ENCODE results near the gene FRMD6.

DNA sequence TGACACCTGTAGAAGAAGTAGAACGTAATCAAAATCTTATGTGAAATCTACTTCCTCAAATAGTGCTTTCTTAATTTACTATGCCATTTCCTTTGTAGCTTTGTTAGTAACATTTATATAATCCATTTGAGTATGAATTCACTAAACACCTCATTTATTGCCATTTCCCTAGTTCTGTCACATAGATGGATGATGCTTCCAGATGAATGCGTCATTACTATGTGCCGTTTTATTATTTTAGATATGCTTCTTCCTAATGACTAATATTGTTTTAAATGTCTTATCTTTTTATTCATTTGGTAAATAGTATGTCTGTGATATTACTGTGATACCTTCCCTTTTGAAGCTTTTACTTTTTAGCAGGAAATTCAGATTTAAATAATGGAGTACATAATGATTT, 14.4 kb downstream of the FRMD6 start:
- TF ChIP-seq JUNB (IDR thresholded peaks at IDR 0.05; ENCODE audit: unreplicated experiment): no peak
- TF ChIP-seq CREB1 (CRISPR knock-in tag; IDR thresholded peaks at IDR 0.05; ENCODE audit: low read depth): no peak
- TF ChIP-seq, protein P1, sequence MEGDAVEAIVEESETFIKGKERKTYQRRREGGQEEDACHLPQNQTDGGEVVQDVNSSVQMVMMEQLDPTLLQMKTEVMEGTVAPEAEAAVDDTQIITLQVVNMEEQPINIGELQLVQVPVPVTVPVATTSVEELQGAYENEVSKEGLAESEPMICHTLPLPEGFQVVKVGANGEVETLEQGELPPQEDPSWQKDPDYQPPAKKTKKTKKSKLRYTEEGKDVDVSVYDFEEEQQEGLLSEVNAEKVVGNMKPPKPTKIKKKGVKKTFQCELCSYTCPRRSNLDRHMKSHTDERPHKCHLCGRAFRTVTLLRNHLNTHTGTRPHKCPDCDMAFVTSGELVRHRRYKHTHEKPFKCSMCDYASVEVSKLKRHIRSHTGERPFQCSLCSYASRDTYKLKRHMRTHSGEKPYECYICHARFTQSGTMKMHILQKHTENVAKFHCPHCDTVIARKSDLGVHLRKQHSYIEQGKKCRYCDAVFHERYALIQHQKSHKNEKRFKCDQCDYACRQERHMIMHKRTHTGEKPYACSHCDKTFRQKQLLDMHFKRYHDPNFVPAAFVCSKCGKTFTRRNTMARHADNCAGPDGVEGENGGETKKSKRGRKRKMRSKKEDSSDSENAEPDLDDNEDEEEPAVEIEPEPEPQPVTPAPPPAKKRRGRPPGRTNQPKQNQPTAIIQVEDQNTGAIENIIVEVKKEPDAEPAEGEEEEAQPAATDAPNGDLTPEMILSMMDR (conservative IDR thresholded peaks at IDR 0.05; ENCODE audit: low read depth in 2 of 2): no peak
- TF ChIP-seq POLR2AphosphoS5 (IDR thresholded peaks at IDR 0.05; ENCODE audit: low read depth): no peak
- TF ChIP-seq EZH2 (IDR thresholded peaks at IDR 0.05; ENCODE audit: low read depth, unreplicated experiment): no peak
- no peak for TF ChIP-seq EZH2phosphoT487 (IDR thresholded peaks at IDR 0.05; ENCODE audit: unreplicated experiment)
- TF ChIP-seq, protein P2, sequence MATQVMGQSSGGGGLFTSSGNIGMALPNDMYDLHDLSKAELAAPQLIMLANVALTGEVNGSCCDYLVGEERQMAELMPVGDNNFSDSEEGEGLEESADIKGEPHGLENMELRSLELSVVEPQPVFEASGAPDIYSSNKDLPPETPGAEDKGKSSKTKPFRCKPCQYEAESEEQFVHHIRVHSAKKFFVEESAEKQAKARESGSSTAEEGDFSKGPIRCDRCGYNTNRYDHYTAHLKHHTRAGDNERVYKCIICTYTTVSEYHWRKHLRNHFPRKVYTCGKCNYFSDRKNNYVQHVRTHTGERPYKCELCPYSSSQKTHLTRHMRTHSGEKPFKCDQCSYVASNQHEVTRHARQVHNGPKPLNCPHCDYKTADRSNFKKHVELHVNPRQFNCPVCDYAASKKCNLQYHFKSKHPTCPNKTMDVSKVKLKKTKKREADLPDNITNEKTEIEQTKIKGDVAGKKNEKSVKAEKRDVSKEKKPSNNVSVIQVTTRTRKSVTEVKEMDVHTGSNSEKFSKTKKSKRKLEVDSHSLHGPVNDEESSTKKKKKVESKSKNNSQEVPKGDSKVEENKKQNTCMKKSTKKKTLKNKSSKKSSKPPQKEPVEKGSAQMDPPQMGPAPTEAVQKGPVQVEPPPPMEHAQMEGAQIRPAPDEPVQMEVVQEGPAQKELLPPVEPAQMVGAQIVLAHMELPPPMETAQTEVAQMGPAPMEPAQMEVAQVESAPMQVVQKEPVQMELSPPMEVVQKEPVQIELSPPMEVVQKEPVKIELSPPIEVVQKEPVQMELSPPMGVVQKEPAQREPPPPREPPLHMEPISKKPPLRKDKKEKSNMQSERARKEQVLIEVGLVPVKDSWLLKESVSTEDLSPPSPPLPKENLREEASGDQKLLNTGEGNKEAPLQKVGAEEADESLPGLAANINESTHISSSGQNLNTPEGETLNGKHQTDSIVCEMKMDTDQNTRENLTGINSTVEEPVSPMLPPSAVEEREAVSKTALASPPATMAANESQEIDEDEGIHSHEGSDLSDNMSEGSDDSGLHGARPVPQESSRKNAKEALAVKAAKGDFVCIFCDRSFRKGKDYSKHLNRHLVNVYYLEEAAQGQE (IDR thresholded peaks at IDR 0.05; ENCODE audit: unreplicated experiment): no peak
- TF ChIP-seq, protein P3, sequence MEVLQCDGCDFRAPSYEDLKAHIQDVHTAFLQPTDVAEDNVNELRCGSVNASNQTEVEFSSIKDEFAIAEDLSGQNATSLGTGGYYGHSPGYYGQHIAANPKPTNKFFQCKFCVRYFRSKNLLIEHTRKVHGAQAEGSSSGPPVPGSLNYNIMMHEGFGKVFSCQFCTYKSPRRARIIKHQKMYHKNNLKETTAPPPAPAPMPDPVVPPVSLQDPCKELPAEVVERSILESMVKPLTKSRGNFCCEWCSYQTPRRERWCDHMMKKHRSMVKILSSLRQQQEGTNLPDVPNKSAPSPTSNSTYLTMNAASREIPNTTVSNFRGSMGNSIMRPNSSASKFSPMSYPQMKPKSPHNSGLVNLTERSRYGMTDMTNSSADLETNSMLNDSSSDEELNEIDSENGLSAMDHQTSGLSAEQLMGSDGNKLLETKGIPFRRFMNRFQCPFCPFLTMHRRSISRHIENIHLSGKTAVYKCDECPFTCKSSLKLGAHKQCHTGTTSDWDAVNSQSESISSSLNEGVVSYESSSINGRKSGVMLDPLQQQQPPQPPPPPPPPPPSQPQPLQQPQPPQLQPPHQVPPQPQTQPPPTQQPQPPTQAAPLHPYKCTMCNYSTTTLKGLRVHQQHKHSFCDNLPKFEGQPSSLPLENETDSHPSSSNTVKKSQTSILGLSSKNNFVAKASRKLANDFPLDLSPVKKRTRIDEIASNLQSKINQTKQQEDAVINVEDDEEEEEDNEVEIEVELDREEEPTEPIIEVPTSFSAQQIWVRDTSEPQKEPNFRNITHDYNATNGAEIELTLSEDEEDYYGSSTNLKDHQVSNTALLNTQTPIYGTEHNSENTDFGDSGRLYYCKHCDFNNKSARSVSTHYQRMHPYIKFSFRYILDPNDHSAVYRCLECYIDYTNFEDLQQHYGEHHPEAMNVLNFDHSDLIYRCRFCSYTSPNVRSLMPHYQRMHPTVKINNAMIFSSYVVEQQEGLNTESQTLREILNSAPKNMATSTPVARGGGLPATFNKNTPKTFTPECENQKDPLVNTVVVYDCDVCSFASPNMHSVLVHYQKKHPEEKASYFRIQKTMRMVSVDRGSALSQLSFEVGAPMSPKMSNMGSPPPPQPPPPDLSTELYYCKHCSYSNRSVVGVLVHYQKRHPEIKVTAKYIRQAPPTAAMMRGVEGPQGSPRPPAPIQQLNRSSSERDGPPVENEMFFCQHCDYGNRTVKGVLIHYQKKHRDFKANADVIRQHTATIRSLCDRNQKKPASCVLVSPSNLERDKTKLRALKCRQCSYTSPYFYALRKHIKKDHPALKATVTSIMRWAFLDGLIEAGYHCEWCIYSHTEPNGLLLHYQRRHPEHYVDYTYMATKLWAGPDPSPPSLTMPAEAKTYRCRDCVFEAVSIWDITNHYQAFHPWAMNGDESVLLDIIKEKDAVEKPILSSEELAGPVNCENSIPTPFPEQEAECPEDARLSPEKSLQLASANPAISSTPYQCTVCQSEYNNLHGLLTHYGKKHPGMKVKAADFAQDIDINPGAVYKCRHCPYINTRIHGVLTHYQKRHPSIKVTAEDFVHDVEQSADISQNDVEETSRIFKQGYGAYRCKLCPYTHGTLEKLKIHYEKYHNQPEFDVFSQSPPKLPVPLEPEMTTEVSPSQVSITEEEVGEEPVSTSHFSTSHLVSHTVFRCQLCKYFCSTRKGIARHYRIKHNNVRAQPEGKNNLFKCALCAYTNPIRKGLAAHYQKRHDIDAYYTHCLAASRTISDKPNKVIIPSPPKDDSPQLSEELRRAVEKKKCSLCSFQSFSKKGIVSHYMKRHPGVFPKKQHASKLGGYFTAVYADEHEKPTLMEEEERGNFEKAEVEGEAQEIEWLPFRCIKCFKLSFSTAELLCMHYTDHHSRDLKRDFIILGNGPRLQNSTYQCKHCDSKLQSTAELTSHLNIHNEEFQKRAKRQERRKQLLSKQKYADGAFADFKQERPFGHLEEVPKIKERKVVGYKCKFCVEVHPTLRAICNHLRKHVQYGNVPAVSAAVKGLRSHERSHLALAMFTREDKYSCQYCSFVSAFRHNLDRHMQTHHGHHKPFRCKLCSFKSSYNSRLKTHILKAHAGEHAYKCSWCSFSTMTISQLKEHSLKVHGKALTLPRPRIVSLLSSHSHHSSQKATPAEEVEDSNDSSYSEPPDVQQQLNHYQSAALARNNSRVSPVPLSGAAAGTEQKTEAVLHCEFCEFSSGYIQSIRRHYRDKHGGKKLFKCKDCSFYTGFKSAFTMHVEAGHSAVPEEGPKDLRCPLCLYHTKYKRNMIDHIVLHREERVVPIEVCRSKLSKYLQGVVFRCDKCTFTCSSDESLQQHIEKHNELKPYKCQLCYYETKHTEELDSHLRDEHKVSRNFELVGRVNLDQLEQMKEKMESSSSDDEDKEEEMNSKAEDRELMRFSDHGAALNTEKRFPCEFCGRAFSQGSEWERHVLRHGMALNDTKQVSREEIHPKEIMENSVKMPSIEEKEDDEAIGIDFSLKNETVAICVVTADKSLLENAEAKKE (CRISPR knock-in tag; IDR thresholded peaks at IDR 0.05): no peak
- no peak for TF ChIP-seq NANOG (IDR thresholded peaks at IDR 0.05; ENCODE audit: borderline replicate concordance)
- TF ChIP-seq, protein P4, sequence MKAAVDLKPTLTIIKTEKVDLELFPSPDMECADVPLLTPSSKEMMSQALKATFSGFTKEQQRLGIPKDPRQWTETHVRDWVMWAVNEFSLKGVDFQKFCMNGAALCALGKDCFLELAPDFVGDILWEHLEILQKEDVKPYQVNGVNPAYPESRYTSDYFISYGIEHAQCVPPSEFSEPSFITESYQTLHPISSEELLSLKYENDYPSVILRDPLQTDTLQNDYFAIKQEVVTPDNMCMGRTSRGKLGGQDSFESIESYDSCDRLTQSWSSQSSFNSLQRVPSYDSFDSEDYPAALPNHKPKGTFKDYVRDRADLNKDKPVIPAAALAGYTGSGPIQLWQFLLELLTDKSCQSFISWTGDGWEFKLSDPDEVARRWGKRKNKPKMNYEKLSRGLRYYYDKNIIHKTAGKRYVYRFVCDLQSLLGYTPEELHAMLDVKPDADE (IDR thresholded peaks at IDR 0.05): no peak
- no peak for TF ChIP-seq STAT1 (IDR thresholded peaks at IDR 0.05; ENCODE audit: unreplicated experiment)
- TF ChIP-seq ZNF114 (CRISPR knock-in tag; IDR thresholded peaks at IDR 0.05): no peak
